HepG2 (cell line): ENCODE data around the gene DNASE1. TPM values are rescaled to one million over a fixed set of nuclear protein-coding genes. Genes with fewer than 3 reads are reported as not detected.
A peak's percentile ranks its signal among the peaks of the same experiment; 100 is the strongest.

Source experiments
- ARNT2 ChIP-seq: sonication (generic); formaldehyde crosslinking; IDR thresholded peaks from 2 replicates; pipeline ENCODE4 v1.8.0; 2022; ENCODE audit warnings: mild to moderate bottlenecking, low read depth, missing genetic modification reagents, moderate library complexity
- CBX5 ChIP-seq: sonication (generic); formaldehyde crosslinking; IDR thresholded peaks from 2 replicates; pipeline ENCODE4 v1.4.0; 2020; ENCODE audit warnings: missing genetic modification reagents, borderline replicate concordance
- GZF1 ChIP-seq: sonication (generic); formaldehyde crosslinking; IDR thresholded peaks from 2 replicates; pipeline ENCODE4 v1.5.1; 2020; ENCODE audit warnings: mild to moderate bottlenecking, missing genetic modification reagents
- KMT2B ChIP-seq: IDR thresholded peaks from 2 replicates; pipeline ENCODE4 v1.6.1; 2016; ENCODE audit warnings: missing genetic modification reagents, missing compliant biosample characterization
- MATR3 ChIP-seq: sonication (generic); formaldehyde crosslinking; IDR thresholded peaks from 2 replicates; pipeline ENCODE4 v1.4.0; 2020; ENCODE audit warnings: missing genetic modification reagents
- NCOR1 ChIP-seq: fragments of 200-600 bp; sonication (generic); IDR thresholded peaks from 2 replicates; pipeline ENCODE4 v1.7.0; 2017; ENCODE audit warnings: antibody characterized with exemption, low read length, borderline replicate concordance
- ZIK1 ChIP-seq: sonication (generic); formaldehyde crosslinking; IDR thresholded peaks from 2 replicates; pipeline ENCODE4 v1.5.0; 2020; ENCODE audit warnings: mild to moderate bottlenecking, low read depth, missing genetic modification reagents, borderline replicate concordance
- ZNF17 ChIP-seq: sonication (generic); formaldehyde crosslinking; IDR thresholded peaks from 2 replicates; pipeline ENCODE4 v1.5.0; 2020; ENCODE audit warnings: mild to moderate bottlenecking, missing genetic modification reagents
- ZNF451 ChIP-seq: sonication (generic); formaldehyde crosslinking; IDR thresholded peaks from 2 replicates; pipeline ENCODE4 v1.5.0; 2020; ENCODE audit warnings: mild to moderate bottlenecking, missing genetic modification reagents
- ZNF713 ChIP-seq: sonication (generic); formaldehyde crosslinking; IDR thresholded peaks from 2 replicates; pipeline ENCODE4 v1.4.0; 2020; ENCODE audit warnings: mild to moderate bottlenecking, missing genetic modification reagents
- polyA plus RNA-seq, 8 experiments: library from polyadenylated mRNA; depleted of rRNA in 3 of 8; stranded (reverse) in 7 of 8; unstranded in 1 of 8; fragments of >200 nt; fragmentation: Illumina TruSeq in 4 of 8; extraction: Trizol in 4 of 8; gene quantifications; 2 replicates each; pipeline versions ENCODE4 v1.2.1 to v1.2.3, GENCODE V29; 2011 to 2016; ENCODE audit warnings: low read depth in 4 of 8, missing spikeins in 1 of 8, mixed read lengths in 1 of 8; ENCODE audit not compliant: insufficient read depth in 1 of 8
- total RNA-seq, 5 experiments: library from RNA; depleted of rRNA; stranded (reverse); fragments of >200 nt; fragmentation: Illumina TruSeq; extraction: Trizol; gene quantifications; 2 replicates each; pipeline ENCODE4 v1.2.3, GENCODE V29; 2016; ENCODE audit warnings: low read depth in 1 of 5
- TF ChIP-seq, protein P1 (sequence below): sonication (generic); formaldehyde crosslinking; IDR thresholded peaks from 2 replicates; pipeline ENCODE4 v1.4.0; 2020; ENCODE audit warnings: missing genetic modification reagents
- TF ChIP-seq, protein P2 (sequence below): sonication (generic); formaldehyde crosslinking; IDR thresholded peaks from 2 replicates; pipeline ENCODE4 v1.4.0; 2020; ENCODE audit warnings: mild to moderate bottlenecking, low read depth, missing genetic modification reagents
- TF ChIP-seq, protein P3 (sequence below): sonication (generic); formaldehyde crosslinking; IDR thresholded peaks from 2 replicates; pipeline ENCODE4 v1.5.0; 2020; ENCODE audit warnings: missing genetic modification reagents, mild to moderate bottlenecking, borderline replicate concordance
- TF ChIP-seq, protein P4 (sequence below): sonication (generic); formaldehyde crosslinking; IDR thresholded peaks from 2 replicates; pipeline ENCODE4 v1.4.0; 2020; ENCODE audit warnings: missing genetic modification reagents
- TF ChIP-seq, protein P5 (sequence below), 2 experiments: fragments of 450-650 bp in 1 of 2; sonication (generic) in 1 of 2; formaldehyde crosslinking; IDR thresholded peaks; 2 replicates each; pipeline versions ENCODE4 v1.5.0 to v1.8.0; 2020 to 2022; ENCODE audit warnings: mild to moderate bottlenecking in 1 of 2, missing genetic modification reagents in 1 of 2
- TF ChIP-seq, protein P6 (sequence below): sonication (generic); formaldehyde crosslinking; IDR thresholded peaks from 2 replicates; pipeline ENCODE4 v1.4.0; 2020; ENCODE audit warnings: missing genetic modification reagents, borderline replicate concordance

DNASE1 gene
- total and polyA plus RNA-seq, 2 of the 13 experiments (the other 11 are each of a cell fraction or from before 2014, with no cell fraction given) = 7.1 to 11.1 TPM

DNA sequence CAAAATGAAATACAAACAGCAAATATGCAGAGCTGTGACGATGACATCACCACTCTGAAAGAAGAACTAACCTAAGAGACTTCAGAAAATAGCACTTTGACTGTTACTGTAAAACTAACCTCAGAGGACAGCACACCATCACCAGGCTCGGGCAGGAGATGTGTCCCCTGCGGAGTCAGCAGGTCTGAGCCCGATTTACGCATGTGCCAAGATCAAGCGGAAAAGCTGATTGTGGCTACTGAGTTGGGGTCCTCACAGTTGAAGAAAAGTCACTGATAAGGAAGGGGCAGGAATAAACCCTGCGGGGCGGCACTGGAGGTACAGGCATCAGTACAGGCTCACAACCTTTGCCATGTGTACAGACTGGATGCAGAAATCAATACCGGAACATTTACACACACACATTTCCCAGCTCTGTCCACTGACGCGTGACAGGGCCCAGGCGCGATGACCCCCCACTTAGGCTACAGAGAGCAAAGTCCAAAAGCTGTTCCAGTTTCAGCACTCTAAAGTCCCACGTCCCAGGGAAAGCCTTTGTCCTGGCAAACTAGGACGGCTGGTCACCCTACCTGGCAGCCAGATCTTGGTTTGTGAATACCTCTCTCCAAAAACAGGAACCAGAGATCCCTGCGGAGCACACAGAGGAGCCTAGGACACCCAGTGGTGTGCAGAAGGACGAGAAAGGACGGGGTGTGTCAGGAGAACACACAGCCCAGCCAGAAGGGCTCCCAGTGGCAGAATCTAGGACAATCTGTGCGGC, 41.3 kb downstream of the DNASE1 start (continued):
- TF ChIP-seq, protein P1, sequence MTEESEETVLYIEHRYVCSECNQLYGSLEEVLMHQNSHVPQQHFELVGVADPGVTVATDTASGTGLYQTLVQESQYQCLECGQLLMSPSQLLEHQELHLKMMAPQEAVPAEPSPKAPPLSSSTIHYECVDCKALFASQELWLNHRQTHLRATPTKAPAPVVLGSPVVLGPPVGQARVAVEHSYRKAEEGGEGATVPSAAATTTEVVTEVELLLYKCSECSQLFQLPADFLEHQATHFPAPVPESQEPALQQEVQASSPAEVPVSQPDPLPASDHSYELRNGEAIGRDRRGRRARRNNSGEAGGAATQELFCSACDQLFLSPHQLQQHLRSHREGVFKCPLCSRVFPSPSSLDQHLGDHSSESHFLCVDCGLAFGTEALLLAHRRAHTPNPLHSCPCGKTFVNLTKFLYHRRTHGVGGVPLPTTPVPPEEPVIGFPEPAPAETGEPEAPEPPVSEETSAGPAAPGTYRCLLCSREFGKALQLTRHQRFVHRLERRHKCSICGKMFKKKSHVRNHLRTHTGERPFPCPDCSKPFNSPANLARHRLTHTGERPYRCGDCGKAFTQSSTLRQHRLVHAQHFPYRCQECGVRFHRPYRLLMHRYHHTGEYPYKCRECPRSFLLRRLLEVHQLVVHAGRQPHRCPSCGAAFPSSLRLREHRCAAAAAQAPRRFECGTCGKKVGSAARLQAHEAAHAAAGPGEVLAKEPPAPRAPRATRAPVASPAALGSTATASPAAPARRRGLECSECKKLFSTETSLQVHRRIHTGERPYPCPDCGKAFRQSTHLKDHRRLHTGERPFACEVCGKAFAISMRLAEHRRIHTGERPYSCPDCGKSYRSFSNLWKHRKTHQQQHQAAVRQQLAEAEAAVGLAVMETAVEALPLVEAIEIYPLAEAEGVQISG (CRISPR knock-in tag) = peak; percentile 85
- TF ChIP-seq, protein P2, sequence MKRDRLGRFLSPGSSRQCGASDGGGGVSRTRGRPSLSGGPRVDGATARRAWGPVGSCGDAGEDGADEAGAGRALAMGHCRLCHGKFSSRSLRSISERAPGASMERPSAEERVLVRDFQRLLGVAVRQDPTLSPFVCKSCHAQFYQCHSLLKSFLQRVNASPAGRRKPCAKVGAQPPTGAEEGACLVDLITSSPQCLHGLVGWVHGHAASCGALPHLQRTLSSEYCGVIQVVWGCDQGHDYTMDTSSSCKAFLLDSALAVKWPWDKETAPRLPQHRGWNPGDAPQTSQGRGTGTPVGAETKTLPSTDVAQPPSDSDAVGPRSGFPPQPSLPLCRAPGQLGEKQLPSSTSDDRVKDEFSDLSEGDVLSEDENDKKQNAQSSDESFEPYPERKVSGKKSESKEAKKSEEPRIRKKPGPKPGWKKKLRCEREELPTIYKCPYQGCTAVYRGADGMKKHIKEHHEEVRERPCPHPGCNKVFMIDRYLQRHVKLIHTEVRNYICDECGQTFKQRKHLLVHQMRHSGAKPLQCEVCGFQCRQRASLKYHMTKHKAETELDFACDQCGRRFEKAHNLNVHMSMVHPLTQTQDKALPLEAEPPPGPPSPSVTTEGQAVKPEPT (CRISPR knock-in tag) = no peak
- TF ChIP-seq ZNF713 (CRISPR knock-in tag) (0 out of 2 replicates have a peak, but pooled peaks have one; percentile 67), ARNT2 (peak; percentile 72), MATR3 (CRISPR knock-in tag) (no peak), GZF1 (CRISPR knock-in tag) (no peak; the same call in 1 of the 2 replicates), ZNF17 (CRISPR knock-in tag) (no peak), ZNF451 (peak; percentile 91; the same call in 1 of the 2 replicates), NCOR1 (peak; percentile 98), ZIK1 (CRISPR knock-in tag) (0 out of 2 replicates have a peak, but pooled peaks have one; percentile 33), KMT2B (peak; percentile 78; the same call in 1 of the 2 replicates), CBX5 (CRISPR knock-in tag) (peak; percentile 83; the same call in 1 of the 2 replicates)
- TF ChIP-seq, protein P3, sequence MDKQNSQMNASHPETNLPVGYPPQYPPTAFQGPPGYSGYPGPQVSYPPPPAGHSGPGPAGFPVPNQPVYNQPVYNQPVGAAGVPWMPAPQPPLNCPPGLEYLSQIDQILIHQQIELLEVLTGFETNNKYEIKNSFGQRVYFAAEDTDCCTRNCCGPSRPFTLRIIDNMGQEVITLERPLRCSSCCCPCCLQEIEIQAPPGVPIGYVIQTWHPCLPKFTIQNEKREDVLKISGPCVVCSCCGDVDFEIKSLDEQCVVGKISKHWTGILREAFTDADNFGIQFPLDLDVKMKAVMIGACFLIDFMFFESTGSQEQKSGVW (CRISPR knock-in tag) = peak; percentile 89; the same call in 1 of the 2 replicates
- TF ChIP-seq, protein P4, sequence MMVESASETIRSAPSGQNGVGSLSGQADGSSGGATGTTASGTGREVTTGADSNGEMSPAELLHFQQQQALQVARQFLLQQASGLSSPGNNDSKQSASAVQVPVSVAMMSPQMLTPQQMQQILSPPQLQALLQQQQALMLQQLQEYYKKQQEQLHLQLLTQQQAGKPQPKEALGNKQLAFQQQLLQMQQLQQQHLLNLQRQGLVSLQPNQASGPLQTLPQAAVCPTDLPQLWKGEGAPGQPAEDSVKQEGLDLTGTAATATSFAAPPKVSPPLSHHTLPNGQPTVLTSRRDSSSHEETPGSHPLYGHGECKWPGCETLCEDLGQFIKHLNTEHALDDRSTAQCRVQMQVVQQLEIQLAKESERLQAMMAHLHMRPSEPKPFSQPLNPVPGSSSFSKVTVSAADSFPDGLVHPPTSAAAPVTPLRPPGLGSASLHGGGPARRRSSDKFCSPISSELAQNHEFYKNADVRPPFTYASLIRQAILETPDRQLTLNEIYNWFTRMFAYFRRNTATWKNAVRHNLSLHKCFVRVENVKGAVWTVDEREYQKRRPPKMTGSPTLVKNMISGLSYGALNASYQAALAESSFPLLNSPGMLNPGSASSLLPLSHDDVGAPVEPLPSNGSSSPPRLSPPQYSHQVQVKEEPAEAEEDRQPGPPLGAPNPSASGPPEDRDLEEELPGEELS (CRISPR knock-in tag) = peak; percentile 91
- TF ChIP-seq, protein P5, sequence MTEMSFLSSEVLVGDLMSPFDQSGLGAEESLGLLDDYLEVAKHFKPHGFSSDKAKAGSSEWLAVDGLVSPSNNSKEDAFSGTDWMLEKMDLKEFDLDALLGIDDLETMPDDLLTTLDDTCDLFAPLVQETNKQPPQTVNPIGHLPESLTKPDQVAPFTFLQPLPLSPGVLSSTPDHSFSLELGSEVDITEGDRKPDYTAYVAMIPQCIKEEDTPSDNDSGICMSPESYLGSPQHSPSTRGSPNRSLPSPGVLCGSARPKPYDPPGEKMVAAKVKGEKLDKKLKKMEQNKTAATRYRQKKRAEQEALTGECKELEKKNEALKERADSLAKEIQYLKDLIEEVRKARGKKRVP (CRISPR knock-in tag; IDR thresholded peaks at IDR 0.05) = peak in 1 of 2 experiments; percentile 70; a peak in 1 of 4 replicates
- TF ChIP-seq, protein P6, sequence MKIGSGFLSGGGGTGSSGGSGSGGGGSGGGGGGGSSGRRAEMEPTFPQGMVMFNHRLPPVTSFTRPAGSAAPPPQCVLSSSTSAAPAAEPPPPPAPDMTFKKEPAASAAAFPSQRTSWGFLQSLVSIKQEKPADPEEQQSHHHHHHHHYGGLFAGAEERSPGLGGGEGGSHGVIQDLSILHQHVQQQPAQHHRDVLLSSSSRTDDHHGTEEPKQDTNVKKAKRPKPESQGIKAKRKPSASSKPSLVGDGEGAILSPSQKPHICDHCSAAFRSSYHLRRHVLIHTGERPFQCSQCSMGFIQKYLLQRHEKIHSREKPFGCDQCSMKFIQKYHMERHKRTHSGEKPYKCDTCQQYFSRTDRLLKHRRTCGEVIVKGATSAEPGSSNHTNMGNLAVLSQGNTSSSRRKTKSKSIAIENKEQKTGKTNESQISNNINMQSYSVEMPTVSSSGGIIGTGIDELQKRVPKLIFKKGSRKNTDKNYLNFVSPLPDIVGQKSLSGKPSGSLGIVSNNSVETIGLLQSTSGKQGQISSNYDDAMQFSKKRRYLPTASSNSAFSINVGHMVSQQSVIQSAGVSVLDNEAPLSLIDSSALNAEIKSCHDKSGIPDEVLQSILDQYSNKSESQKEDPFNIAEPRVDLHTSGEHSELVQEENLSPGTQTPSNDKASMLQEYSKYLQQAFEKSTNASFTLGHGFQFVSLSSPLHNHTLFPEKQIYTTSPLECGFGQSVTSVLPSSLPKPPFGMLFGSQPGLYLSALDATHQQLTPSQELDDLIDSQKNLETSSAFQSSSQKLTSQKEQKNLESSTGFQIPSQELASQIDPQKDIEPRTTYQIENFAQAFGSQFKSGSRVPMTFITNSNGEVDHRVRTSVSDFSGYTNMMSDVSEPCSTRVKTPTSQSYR (CRISPR knock-in tag) = peak; percentile 89; the same call in 1 of the 2 replicates
